Measurements from ENCODE around the gene FOXJ3.

GRCh38 chr1:42176902-42177519 lies 158.0 kb downstream of the FOXJ3 start:
- no peak for TF ChIP-seq SP1 (IDR thresholded peaks at IDR 0.05)
- TF ChIP-seq FOXM1 (IDR thresholded peaks at IDR 0.05; ENCODE audit: borderline replicate concordance), result no peak
- TF ChIP-seq TARDBP (IDR thresholded peaks at IDR 0.05), result no peak
- no peak for TF ChIP-seq CTBP1 (IDR thresholded peaks at IDR 0.05; ENCODE audit: borderline replicate concordance)
- TF ChIP-seq SUZ12 (IDR thresholded peaks at IDR 0.05), result no peak
- no peak for TF ChIP-seq L3MBTL2 (conservative IDR thresholded peaks at IDR 0.05)
- no peak for TF ChIP-seq FOXK2 (IDR thresholded peaks at IDR 0.05)
